SK-N-SH treated with all-trans-retinoic acid at 6 μM for 48 hours (cell line): ENCODE results near the gene WASF2.

Experiments used
- ATAC-seq: fragments of 200-7000 bp; cut with Tn5 transposase; 3 replicates; pipeline ENCODE4 v1.9.1; 2020; ENCODE audit warnings: mild to moderate bottlenecking, moderate library complexity
- ARNTL ChIP-seq: fragments of 450-650 bp; formaldehyde crosslinking; IDR thresholded peaks from 2 replicates; pipeline ENCODE4 v1.5.0; 2020; ENCODE audit warnings: low read depth, mild to moderate bottlenecking, moderate library complexity, borderline replicate concordance
- BACH2 ChIP-seq: fragments of 250-450 bp; sonication (Bioruptor Pico); IDR thresholded peaks from 2 replicates; pipeline ENCODE4 v1.9.0; 2021; ENCODE audit warnings: mild to moderate bottlenecking, borderline replicate concordance
- CSDC2 ChIP-seq: fragments of 250-450 bp; sonication (Bioruptor Pico); IDR thresholded peaks from 2 replicates; pipeline ENCODE4 v1.5.0; 2020; ENCODE audit warnings: mild to moderate bottlenecking, moderate library complexity
- CSRNP3 ChIP-seq: fragments of 250-450 bp; sonication (Bioruptor Pico); IDR thresholded peaks from 2 replicates; pipeline ENCODE4 v1.5.1; 2021; ENCODE audit warnings: mild to moderate bottlenecking, moderate library complexity
- ESRRG ChIP-seq: fragments of 250-450 bp; sonication (Bioruptor Pico); IDR thresholded peaks from 2 replicates; pipeline ENCODE4 v1.6.1; 2021; ENCODE audit warnings: mild to moderate bottlenecking
- GLIS3 ChIP-seq: fragments of 250-450 bp; sonication (Bioruptor Pico); IDR thresholded peaks from 2 replicates; pipeline ENCODE4 v1.5.0; 2020; ENCODE audit warnings: mild to moderate bottlenecking, moderate library complexity
- ISL1 ChIP-seq: fragments of 250-450 bp; sonication (Bioruptor Pico); IDR thresholded peaks from 2 replicates; pipeline ENCODE4 v2.1.2; 2022; ENCODE audit warnings: mild to moderate bottlenecking, moderate library complexity
- OSR1 ChIP-seq: fragments of 250-450 bp; sonication (Bioruptor Pico); IDR thresholded peaks from 2 replicates; pipeline ENCODE4 v1.8.0; 2022; ENCODE audit warnings: moderate library complexity, mild to moderate bottlenecking, inconsistent platforms
- PPARA ChIP-seq: fragments of 250-450 bp; sonication (Bioruptor Pico); IDR thresholded peaks from 2 replicates; pipeline ENCODE4 v1.5.0; 2020; ENCODE audit warnings: mild to moderate bottlenecking, borderline replicate concordance
- RARB ChIP-seq: fragments of 250-450 bp; sonication (Bioruptor Pico); IDR thresholded peaks from 2 replicates; pipeline ENCODE4 v1.8.0; 2021; ENCODE audit warnings: mild to moderate bottlenecking, moderate library complexity
- SNAI2 ChIP-seq: fragments of 250-450 bp; sonication (Bioruptor Pico); IDR thresholded peaks from 2 replicates; pipeline ENCODE4 v1.5.0; 2020; ENCODE audit warnings: mild to moderate bottlenecking, moderate library complexity
- TCF4 ChIP-seq: fragments of 250-450 bp; sonication (Bioruptor Pico); IDR thresholded peaks from 2 replicates; pipeline ENCODE4 v1.8.0; 2021; ENCODE audit warnings: mild to moderate bottlenecking, moderate library complexity, borderline replicate concordance
- TOX ChIP-seq: fragments of 250-450 bp; sonication (Bioruptor Pico); IDR thresholded peaks from 2 replicates; pipeline ENCODE4 v1.8.0; 2021; ENCODE audit warnings: mild to moderate bottlenecking, moderate library complexity, borderline replicate concordance
- ZC3H10 ChIP-seq: fragments of 250-450 bp; sonication (Bioruptor Pico); IDR thresholded peaks from 2 replicates; pipeline ENCODE4 v1.5.1; 2021; ENCODE audit warnings: mild to moderate bottlenecking, moderate library complexity
- ZFP3 ChIP-seq: fragments of 250-450 bp; sonication (Bioruptor Pico); IDR thresholded peaks from 2 replicates; pipeline ENCODE4 v1.5.0; 2020; ENCODE audit warnings: mild to moderate bottlenecking, moderate library complexity
- ZFP30 ChIP-seq: fragments of 450-650 bp; formaldehyde crosslinking; IDR thresholded peaks from 2 replicates; pipeline ENCODE4 v1.5.0; 2022; ENCODE audit warnings: mild to moderate bottlenecking, moderate library complexity
- ZNF565 ChIP-seq: fragments of 450-650 bp; formaldehyde crosslinking; conservative IDR thresholded peaks from 2 replicates; pipeline ENCODE4 v1.5.0; 2020; ENCODE audit warnings: low read depth, mild to moderate bottlenecking, moderate library complexity
- ZNF70 ChIP-seq: fragments of 450-650 bp; formaldehyde crosslinking; IDR thresholded peaks from 2 replicates; pipeline ENCODE4 v1.5.0; 2020; ENCODE audit warnings: mild to moderate bottlenecking, moderate library complexity
- ZNF8 ChIP-seq: fragments of 450-650 bp; formaldehyde crosslinking; IDR thresholded peaks from 2 replicates; pipeline ENCODE4 v1.5.0; 2020; ENCODE audit warnings: mild to moderate bottlenecking, moderate library complexity
- TF ChIP-seq, protein P1 (sequence below): fragments of 250-450 bp; sonication (Bioruptor Pico); IDR thresholded peaks from 2 replicates; pipeline ENCODE4 v1.5.1; 2020; ENCODE audit warnings: low read depth, mild to moderate bottlenecking, moderate library complexity
- TF ChIP-seq, protein P2 (sequence below): fragments of 250-450 bp; sonication (Bioruptor Pico); IDR thresholded peaks from 2 replicates; pipeline ENCODE4 v1.5.0; 2020; ENCODE audit warnings: mild to moderate bottlenecking, moderate library complexity

Gene WASF2

DNA sequence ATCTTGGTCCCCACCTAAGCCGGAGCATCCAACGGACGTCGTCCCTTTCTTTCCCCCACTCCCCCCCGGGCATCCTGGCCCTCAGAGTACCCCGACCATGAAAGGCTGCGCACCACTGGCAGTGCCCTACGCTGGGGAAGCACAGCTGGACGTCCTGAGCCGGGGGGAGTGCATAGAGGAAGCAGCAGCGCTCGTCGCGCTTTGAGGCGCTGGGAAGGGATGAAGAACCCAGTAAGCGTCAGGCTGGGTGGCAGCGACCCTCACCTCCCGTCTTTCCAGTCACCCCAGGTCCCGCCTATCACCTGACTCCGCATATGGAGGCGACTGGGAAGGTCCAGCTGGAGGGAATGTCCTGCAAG is 128.9 kb downstream of the WASF2 start:
- ATAC-seq: no peak
- TF ChIP-seq ZFP3 (no peak), ZNF70 (no peak), ISL1 (CRISPR knock-in tag) (no peak), ZNF8 (CRISPR knock-in tag) (no peak), RARB (CRISPR knock-in tag) (no peak)

- TF ChIP-seq BACH2 (CRISPR knock-in tag) (no peak), ZFP30 (no peak), ZC3H10 (CRISPR knock-in tag) (no peak), ARNTL (CRISPR knock-in tag) (no peak), GLIS3 (CRISPR knock-in tag) (no peak), RARB (CRISPR knock-in tag) (no peak), ZNF8 (CRISPR knock-in tag) (no peak), ZNF565 (CRISPR knock-in tag) (no peak), SNAI2 (no peak), ESRRG (no peak), OSR1 (CRISPR knock-in tag) (no peak), PPARA (CRISPR knock-in tag) (no peak), ZNF70 (no peak), TOX (CRISPR knock-in tag) (no peak), CSDC2 (CRISPR knock-in tag) (no peak), CSRNP3 (CRISPR knock-in tag) (no peak)
- TF ChIP-seq, protein P1, sequence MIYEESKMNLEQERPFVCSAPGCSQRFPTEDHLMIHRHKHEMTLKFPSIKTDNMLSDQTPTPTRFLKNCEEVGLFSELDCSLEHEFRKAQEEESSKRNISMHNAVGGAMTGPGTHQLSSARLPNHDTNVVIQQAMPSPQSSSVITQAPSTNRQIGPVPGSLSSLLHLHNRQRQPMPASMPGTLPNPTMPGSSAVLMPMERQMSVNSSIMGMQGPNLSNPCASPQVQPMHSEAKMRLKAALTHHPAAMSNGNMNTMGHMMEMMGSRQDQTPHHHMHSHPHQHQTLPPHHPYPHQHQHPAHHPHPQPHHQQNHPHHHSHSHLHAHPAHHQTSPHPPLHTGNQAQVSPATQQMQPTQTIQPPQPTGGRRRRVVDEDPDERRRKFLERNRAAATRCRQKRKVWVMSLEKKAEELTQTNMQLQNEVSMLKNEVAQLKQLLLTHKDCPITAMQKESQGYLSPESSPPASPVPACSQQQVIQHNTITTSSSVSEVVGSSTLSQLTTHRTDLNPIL (CRISPR knock-in tag): no peak
- TF ChIP-seq, protein P2, sequence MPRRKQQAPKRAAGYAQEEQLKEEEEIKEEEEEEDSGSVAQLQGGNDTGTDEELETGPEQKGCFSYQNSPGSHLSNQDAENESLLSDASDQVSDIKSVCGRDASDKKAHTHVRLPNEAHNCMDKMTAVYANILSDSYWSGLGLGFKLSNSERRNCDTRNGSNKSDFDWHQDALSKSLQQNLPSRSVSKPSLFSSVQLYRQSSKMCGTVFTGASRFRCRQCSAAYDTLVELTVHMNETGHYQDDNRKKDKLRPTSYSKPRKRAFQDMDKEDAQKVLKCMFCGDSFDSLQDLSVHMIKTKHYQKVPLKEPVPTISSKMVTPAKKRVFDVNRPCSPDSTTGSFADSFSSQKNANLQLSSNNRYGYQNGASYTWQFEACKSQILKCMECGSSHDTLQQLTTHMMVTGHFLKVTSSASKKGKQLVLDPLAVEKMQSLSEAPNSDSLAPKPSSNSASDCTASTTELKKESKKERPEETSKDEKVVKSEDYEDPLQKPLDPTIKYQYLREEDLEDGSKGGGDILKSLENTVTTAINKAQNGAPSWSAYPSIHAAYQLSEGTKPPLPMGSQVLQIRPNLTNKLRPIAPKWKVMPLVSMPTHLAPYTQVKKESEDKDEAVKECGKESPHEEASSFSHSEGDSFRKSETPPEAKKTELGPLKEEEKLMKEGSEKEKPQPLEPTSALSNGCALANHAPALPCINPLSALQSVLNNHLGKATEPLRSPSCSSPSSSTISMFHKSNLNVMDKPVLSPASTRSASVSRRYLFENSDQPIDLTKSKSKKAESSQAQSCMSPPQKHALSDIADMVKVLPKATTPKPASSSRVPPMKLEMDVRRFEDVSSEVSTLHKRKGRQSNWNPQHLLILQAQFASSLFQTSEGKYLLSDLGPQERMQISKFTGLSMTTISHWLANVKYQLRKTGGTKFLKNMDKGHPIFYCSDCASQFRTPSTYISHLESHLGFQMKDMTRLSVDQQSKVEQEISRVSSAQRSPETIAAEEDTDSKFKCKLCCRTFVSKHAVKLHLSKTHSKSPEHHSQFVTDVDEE: no peak
- ATAC-seq: no peak
Measured at GRCh38 chr1:27360159-27361043, 129.6 kb downstream of the WASF2 start.

- ATAC-seq: no peak
- TF ChIP-seq GLIS3 (CRISPR knock-in tag) (no peak), TCF4 (no peak)
- TF ChIP-seq, protein P2: no peak
Measured at GRCh38 chr1:27359822-27360158, 130.2 kb downstream of the WASF2 start.

DNA sequence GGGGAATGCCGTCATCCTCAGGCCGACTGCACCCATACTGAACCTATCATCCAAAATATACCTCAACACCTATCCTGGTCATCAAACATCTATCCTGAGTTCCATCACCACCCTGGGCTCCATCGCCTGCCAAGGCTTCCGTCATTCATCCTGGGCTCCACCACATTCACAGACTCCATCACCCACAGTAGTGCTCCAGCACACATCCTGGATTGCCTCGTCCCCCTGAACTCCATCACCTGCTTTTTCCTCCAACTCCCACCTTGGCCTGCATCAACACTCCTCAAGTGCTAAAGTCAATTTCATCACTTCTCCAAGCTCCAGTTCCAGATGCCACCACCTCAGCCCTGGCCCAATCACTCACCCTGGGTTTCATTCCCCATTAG is 131.0 kb downstream of the WASF2 start:
- no peak for ATAC-seq
- no peak for TF ChIP-seq ZNF8 (CRISPR knock-in tag)
- no peak for TF ChIP-seq CSDC2 (CRISPR knock-in tag)
- TF ChIP-seq ZC3H10 (CRISPR knock-in tag): no peak
